H9 (cell line): ENCODE results near the gene TMEM266. TPM values are rescaled to one million over a fixed set of nuclear protein-coding genes. Genes with fewer than 3 reads are reported as not detected.

Source experiments
- DNase-seq: peaks from one replicate; pipeline ENCODE4 v3.0.0-alpha.2; 2017
- H2AFZ ChIP-seq: one replicate; pipeline ENCODE4 v1.6.1; 2013; ENCODE audit warnings: mild to moderate bottlenecking, low read length, control low read depth, moderate library complexity
- H2AK5ac ChIP-seq: 2 replicates; pipeline ENCODE4 v1.6.1; 2013; ENCODE audit warnings: low read length, control low read depth, mixed read lengths; ENCODE audit not compliant: insufficient read length
- H2BK120ac ChIP-seq: one replicate; pipeline ENCODE4 v1.6.1; 2013; ENCODE audit warnings: low read depth, mild to moderate bottlenecking, low read length, control low read depth, inconsistent platforms; ENCODE audit not compliant: poor library complexity, severe bottlenecking
- H2BK12ac ChIP-seq: 2 replicates; pipeline ENCODE4 v1.6.1; 2013; ENCODE audit warnings: low read length, control low read depth, mixed read lengths, low read depth; ENCODE audit not compliant: insufficient read length
- H2BK15ac ChIP-seq: 2 replicates; pipeline ENCODE4 v1.6.1; 2013; ENCODE audit warnings: low read depth, low read length, control low read depth
- H2BK20ac ChIP-seq: one replicate; pipeline ENCODE4 v1.6.1; 2013; ENCODE audit warnings: low read depth, mild to moderate bottlenecking, low read length, control low read depth, inconsistent platforms; ENCODE audit not compliant: poor library complexity, severe bottlenecking
- H2BK5ac ChIP-seq: 2 replicates; pipeline ENCODE4 v1.6.1; 2013; ENCODE audit warnings: low read length, control low read depth, mixed read lengths; ENCODE audit not compliant: insufficient read length
- H3K14ac ChIP-seq: 2 replicates; pipeline ENCODE4 v1.6.1; 2013; ENCODE audit warnings: low read length, control low read depth; ENCODE audit not compliant: insufficient read depth
- H3K18ac ChIP-seq: 2 replicates; pipeline ENCODE4 v1.6.1; 2013; ENCODE audit warnings: low read depth, mild to moderate bottlenecking, mixed read lengths, low read length, control low read depth; ENCODE audit not compliant: insufficient read length
- H3K23ac ChIP-seq: 2 replicates; pipeline ENCODE4 v1.6.1; 2013; ENCODE audit warnings: low read length, control low read depth, mixed read lengths, low read depth; ENCODE audit not compliant: insufficient read length
- H3K23me2 ChIP-seq: 2 replicates; pipeline ENCODE4 v1.6.1; 2013; ENCODE audit warnings: low read depth, mild to moderate bottlenecking, mixed read lengths, low read length, control low read depth; ENCODE audit not compliant: insufficient read length, poor library complexity, severe bottlenecking
- H3K27ac ChIP-seq: 2 replicates; pipeline ENCODE4 v1.5.1; 2013; ENCODE audit warnings: low read length, control low read depth, mixed read lengths, low read depth; ENCODE audit not compliant: insufficient read length
- H3K27me3 ChIP-seq: 2 replicates; pipeline ENCODE4 v1.6.1; 2013; ENCODE audit warnings: low read length, control low read depth, inconsistent platforms; ENCODE audit not compliant: insufficient read depth
- H3K4ac ChIP-seq: 2 replicates; pipeline ENCODE4 v1.6.1; 2013; ENCODE audit warnings: low read depth, mild to moderate bottlenecking, control low read depth, inconsistent platforms, low read length, moderate library complexity
- H3K4me1 ChIP-seq: 2 replicates; pipeline ENCODE4 v1.6.1; 2013; ENCODE audit warnings: low read length, control low read depth, inconsistent platforms; ENCODE audit not compliant: insufficient read depth
- H3K4me2 ChIP-seq: 2 replicates; pipeline ENCODE4 v1.6.1; 2013; ENCODE audit warnings: low read length, control low read depth, mixed read lengths; ENCODE audit not compliant: insufficient read length, insufficient read depth
- H3K56ac ChIP-seq: 2 replicates; pipeline ENCODE4 v1.6.1; 2013; ENCODE audit warnings: low read depth, mild to moderate bottlenecking, mixed read lengths, low read length, control low read depth; ENCODE audit not compliant: insufficient read length
- H3K79me1 ChIP-seq: 2 replicates; pipeline ENCODE4 v1.6.1; 2013; ENCODE audit warnings: low read depth, mild to moderate bottlenecking, moderate library complexity, low read length, control low read depth, inconsistent platforms; ENCODE audit not compliant: insufficient read depth, poor library complexity, severe bottlenecking
- H3K79me2 ChIP-seq: 2 replicates; pipeline ENCODE4 v1.6.1; 2013; ENCODE audit warnings: low read length, control low read depth, inconsistent platforms; ENCODE audit not compliant: insufficient read depth
- H3K9ac ChIP-seq: 2 replicates; pipeline ENCODE4 v1.6.1; 2013; ENCODE audit warnings: low read length, control low read depth, mixed read lengths; ENCODE audit not compliant: insufficient read length; ENCODE audit errors: extremely low read depth
- H3K9me3 ChIP-seq: one replicate; pipeline ENCODE4 v1.6.1; 2013; ENCODE audit warnings: low read depth, low read length, inconsistent platforms; ENCODE audit not compliant: control insufficient read depth
- H3T11ph ChIP-seq: one replicate; pipeline ENCODE4 v1.6.1; 2013; ENCODE audit warnings: mild to moderate bottlenecking, low read length, control low read depth, inconsistent platforms
- H4K20me1 ChIP-seq: one replicate; pipeline ENCODE4 v1.6.1; 2013; ENCODE audit not compliant: control insufficient read depth, insufficient read length, insufficient read depth
- H4K5ac ChIP-seq: 2 replicates; pipeline ENCODE4 v1.6.1; 2013; ENCODE audit warnings: low read depth, mild to moderate bottlenecking, mixed read lengths, low read length, control low read depth; ENCODE audit not compliant: insufficient read length
- H4K8ac ChIP-seq: replicated peaks from 2 replicates; pipeline ENCODE4 v1.6.1; 2013; ENCODE audit warnings: low read length, control low read depth, mixed read lengths, low read depth; ENCODE audit not compliant: insufficient read length
- H4K91ac ChIP-seq: 2 replicates; pipeline ENCODE4 v1.6.1; 2013; ENCODE audit warnings: low read depth, mild to moderate bottlenecking, moderate library complexity, mixed read lengths, low read length, control low read depth; ENCODE audit not compliant: insufficient read length
- H3K27ac Mint-ChIP-seq, 3 experiments: 2 replicates in 2 of 3; 3 replicates in 1 of 3; pipeline ENCODE4 v1.8.0; 2020 to 2021; ENCODE audit warnings: mixed read lengths in 3 of 3, mild to moderate bottlenecking in 1 of 3, moderate library complexity in 1 of 3
- H3K27me3 Mint-ChIP-seq: 2 replicates; pipeline ENCODE4 v1.8.0; 2021; ENCODE audit warnings: low read depth, mild to moderate bottlenecking, moderate library complexity, mixed read lengths
- H3K36me3 Mint-ChIP-seq, 3 experiments: 2 replicates in 2 of 3; 3 replicates in 1 of 3; pipeline ENCODE4 v1.8.0; 2020 to 2021; ENCODE audit warnings: low read depth in 3 of 3, mixed read lengths in 3 of 3; ENCODE audit not compliant: insufficient read depth in 1 of 3
- H3K4me1 Mint-ChIP-seq, 2 experiments: 2 replicates each; pipeline ENCODE4 v1.8.0; 2020; ENCODE audit warnings: mixed read lengths in 2 of 2
- H3K4me3 Mint-ChIP-seq, 2 experiments: 2 replicates in 1 of 2; 3 replicates in 1 of 2; pipeline ENCODE4 v1.8.0; 2020 to 2021; ENCODE audit warnings: mild to moderate bottlenecking in 2 of 2, mixed read lengths in 2 of 2, moderate library complexity in 1 of 2
- H3K9me3 Mint-ChIP-seq, 2 experiments: 2 replicates in 1 of 2; 3 replicates in 1 of 2; pipeline ENCODE4 v1.8.0; 2020; ENCODE audit warnings: mild to moderate bottlenecking in 2 of 2, mixed read lengths in 2 of 2, moderate library complexity in 1 of 2
- CTCF ChIP-seq: fragments of 200-600 bp; sonication (generic); conservative IDR thresholded peaks from 3 replicates; pipeline ENCODE4 v1.8.0; 2021; ENCODE audit warnings: antibody characterized with exemption, mild to moderate bottlenecking
- WGBS: extraction: QIAGEN DNeasy Blood & Tissue Kit; methylation state at CpG from one replicate; pipeline ENCODE4 v1.1.7; 2013; ENCODE audit warnings: missing lambda C conversion rate, low lambda C conversion rate, mixed read lengths; ENCODE audit not compliant: insufficient read length; ENCODE audit errors: extremely low coverage; 5-methylcytosine and 5-hydroxymethylcytosine counted together
- total RNA-seq: library from RNA; stranded (reverse); gene quantifications from 2 replicates; pipeline ENCODE4 v1.2.1, GENCODE V29; 2021

Gene TMEM266
- total RNA-seq, 1 experiment from 2014 or later, result 0.81 TPM

GRCh38 chr15:76153241-76154197, 93.7 kb downstream of the TMEM266 start:
- Mint-ChIP-seq H3K36me3 (no peaks in the 10 kb centered on the region), H3K4me3 (no peak overlapping the region), H3K4me1 (peaks cover 34 to 36% of the 10 kb centered on the region in 2 experiments), H3K27me3 (peaks cover 5% of the 10 kb centered on the region), H3K27ac (no peak overlapping the region; a peak in 1 of 7 replicates), H3K9me3 (no peaks in the 10 kb centered on the region)
- Histone ChIP-seq H2BK20ac (no peak overlapping the region), H3K56ac (no peak overlapping the region), H2BK120ac (no peak overlapping the region), H4K20me1 (peaks cover 2% of the 10 kb centered on the region), H2AK5ac (no peak overlapping the region), H3K4ac (no peak overlapping the region), H3K23me2 (no peaks in the 10 kb centered on the region), H3K4me1 (peaks cover 4% of the 10 kb centered on the region; the same call in 1 of the 2 replicates), H4K91ac (no peak overlapping the region), H2BK15ac (no peak overlapping the region), H4K5ac (no peak overlapping the region), H3K23ac (no peak overlapping the region), H2BK12ac (no peak overlapping the region), H3K9ac (no peak overlapping the region), H2AFZ (no peak overlapping the region), H2BK5ac (no peak overlapping the region), H3K79me2 (no peaks in the 10 kb centered on the region), H3K27me3 (no peaks in the 10 kb centered on the region), H3K14ac (no peak overlapping the region), H3K27ac (no peak overlapping the region), H3K4me2 (no peak overlapping the region), H3K18ac (no peak overlapping the region), H3T11ph (no peak overlapping the region), H4K8ac (no peak overlapping the region), H3K9me3 (no peaks in the 10 kb centered on the region), H3K79me1 (no peaks in the 10 kb centered on the region)
- peak; percentile 24 for DNase-seq
- no CpG with 5 or more reads among the region's 24 CpGs for WGBS
- TF ChIP-seq CTCF, result no peak
